ENCODE results near the gene CROCC2.

GRCh38 chr2:240989451-240990265, 83.5 kb downstream of the CROCC2 start:
- TF ChIP-seq POLR2A (IDR thresholded peaks at IDR 0.05) (no peak), CTCF (IDR thresholded peaks at IDR 0.05) (no peak)

All from lower leg skin (tissue), 3 donors.